A673 (cell line): ENCODE data around the gene POLN. TPM values are rescaled to one million over a fixed set of nuclear protein-coding genes. Genes with fewer than 3 reads are reported as not detected.

Experiments used
- BruUV-seq: library from RNA; stranded (reverse); fragments of 400-500 nt; replicated peaks from 2 replicates; lab custom pipeline; 2021; lab: Mats Ljungman, UMichigan
- CTCF ChIA-PET: fragments of 300-600 bp; sonication (Branson Sonifier 250); formaldehyde crosslinking; loops from one replicate; lab custom pipeline; 2022; ENCODE audit warnings: antibody characterized with exemption; lab: Charles Lee
- POLR2A ChIA-PET: fragments of 300-600 bp; sonication (Branson Sonifier 250); formaldehyde crosslinking; loops from one replicate; lab custom pipeline; 2022; ENCODE audit warnings: antibody characterized with exemption; ENCODE audit not compliant: low non-redundant PET; lab: Charles Lee
- DNase-seq: peaks from one replicate; pipeline ENCODE4 v3.0.0-alpha.2; 2015; ENCODE audit warnings: low spot score
- H3K27ac ChIP-seq: fragments of 200-600 bp; sonication (generic); 2 replicates; pipeline ENCODE4 v1.5.1; 2016; ENCODE audit warnings: mixed run types, low read depth, mild to moderate bottlenecking, mixed read lengths, antibody characterized with exemption, low read length; ENCODE audit not compliant: poor library complexity, severe bottlenecking
- H3K27me3 ChIP-seq: fragments of 200-600 bp; sonication (generic); replicated peaks from 2 replicates; pipeline ENCODE4 v1.6.1; 2017; ENCODE audit warnings: mixed run types, low read depth, mild to moderate bottlenecking, mixed read lengths, antibody characterized with exemption, low read length; ENCODE audit not compliant: insufficient read depth, poor library complexity
- H3K36me3 ChIP-seq: fragments of 200-600 bp; sonication (generic); 2 replicates; pipeline ENCODE4 v1.6.1; 2016; ENCODE audit warnings: mixed run types, mild to moderate bottlenecking, mixed read lengths, antibody characterized with exemption, low read length; ENCODE audit not compliant: insufficient read depth, poor library complexity, severe bottlenecking
- H3K4me1 ChIP-seq: fragments of 200-600 bp; sonication (generic); 2 replicates; pipeline ENCODE4 v1.6.1; 2017; ENCODE audit warnings: mixed run types, mild to moderate bottlenecking, mixed read lengths, antibody characterized with exemption, low read length; ENCODE audit not compliant: insufficient read depth, poor library complexity, severe bottlenecking
- H3K4me3 ChIP-seq: fragments of 200-600 bp; sonication (generic); 2 replicates; pipeline ENCODE4 v1.5.1; 2016; ENCODE audit warnings: low read depth, mixed run types, mild to moderate bottlenecking, mixed read lengths, low read length; ENCODE audit not compliant: poor library complexity, severe bottlenecking
- H3K9me3 ChIP-seq: fragments of 200-600 bp; sonication (generic); 2 replicates; pipeline ENCODE4 v1.6.1; 2016; ENCODE audit warnings: mixed run types, low read depth, mild to moderate bottlenecking, mixed read lengths, antibody characterized with exemption, low read length; ENCODE audit not compliant: poor library complexity, severe bottlenecking
- CTCF ChIP-seq: fragments of 300-800, 200-600 bp; sonication (generic); conservative IDR thresholded peaks from 2 replicates; pipeline ENCODE4 v1.5.1; 2017; ENCODE audit warnings: low read depth, mild to moderate bottlenecking, antibody characterized with exemption, low read length, moderate library complexity, mixed read lengths
- EZH2 ChIP-seq: fragments of 200-600 bp; sonication (generic); IDR thresholded peaks from 2 replicates; pipeline ENCODE4 v1.6.1; 2017; ENCODE audit warnings: borderline replicate concordance, low read depth, mild to moderate bottlenecking, mixed read lengths, antibody characterized with exemption, low read length; ENCODE audit not compliant: poor library complexity, severe bottlenecking
- intact Hi-C: fragments of 100-400 bp; cut with micrococcal nuclease; formaldehyde crosslinking; loops from one replicate; pipeline ENCODE4 v1.10.0; 2022; ENCODE audit not compliant: unreplicated experiment
- total RNA-seq: library from RNA; stranded (reverse); gene quantifications from 2 replicates; pipeline ENCODE4 v1.2.3, GENCODE V29; 2021

Gene POLN
- total RNA-seq, 1 experiment from 2014 or later: 4.0 TPM

GRCh38 chr4:2281575-2282343, 39.8 kb upstream of the POLN start:
- POLR2A ChIA-PET: no interaction called here
- BruUV-seq: no TSS peak
- Histone ChIP-seq H3K9me3 (no peaks in the 10 kb centered on the region), H3K4me3 (no peak overlapping the region), H3K36me3 (no peaks in the 10 kb centered on the region), H3K4me1 (no peaks in the 10 kb centered on the region), H3K27ac (no peak overlapping the region), H3K27me3 (no peaks in the 10 kb centered on the region)
- no peak for DNase-seq
- no peak for TF ChIP-seq EZH2
- TF ChIP-seq CTCF: no peak
- intact Hi-C loops: no loop called here
- CTCF ChIA-PET: no interaction called here

GRCh38 chr4:2280531-2281300, 38.8 kb upstream of the POLN start:
- Histone ChIP-seq H3K9me3 (no peaks in the 10 kb centered on the region), H3K36me3 (no peaks in the 10 kb centered on the region), H3K27me3 (no peaks in the 10 kb centered on the region), H3K27ac (no peak overlapping the region), H3K4me1 (no peaks in the 10 kb centered on the region), H3K4me3 (no peak overlapping the region)
- intact Hi-C loops: no loop called here
- POLR2A ChIA-PET: no interaction called here
- BruUV-seq: no TSS peak
- CTCF ChIA-PET: no interaction called here
- DNase-seq: peak; percentile 20
- TF ChIP-seq CTCF: peak; percentile 43; the same call in 1 of the 2 replicates
- no peak for TF ChIP-seq EZH2

- Histone ChIP-seq H3K36me3 (no peaks in the 10 kb centered on the region), H3K4me3 (no peak overlapping the region), H3K27me3 (no peaks in the 10 kb centered on the region), H3K4me1 (no peaks in the 10 kb centered on the region), H3K27ac (no peak overlapping the region), H3K9me3 (no peaks in the 10 kb centered on the region)
- TF ChIP-seq EZH2: no peak
- no peak for TF ChIP-seq CTCF
- intact Hi-C loops: no loop called here
- DNase-seq: no peak
- ChIA-PET POLR2A (no interaction called here), CTCF (interaction anchor here (0.6 kb wide), 1 partner anchor 186 kb away, joined by 3 read pairs; no protein-coding TSS in a partner anchor)
- no TSS peak for BruUV-seq
Measured at GRCh38 chr4:2277956-2278355, 36.0 kb upstream of the POLN start.
